GM18505 (cell line): ENCODE measurements around the gene BPTF.

Experiments
- ATAC-seq: cut with Tn5 transposase; IDR thresholded peaks from one replicate; pipeline ENCODE4 v1.9.1; 2021; ENCODE audit not compliant: unreplicated experiment
- POLR2A ChIP-seq: IDR thresholded peaks from 4 replicates; pipeline ENCODE4 v1.6.1; 2011; ENCODE audit warnings: borderline replicate concordance; ENCODE audit not compliant: insufficient read depth, insufficient read length; ENCODE audit errors: extremely low read depth

The BPTF gene

DNA sequence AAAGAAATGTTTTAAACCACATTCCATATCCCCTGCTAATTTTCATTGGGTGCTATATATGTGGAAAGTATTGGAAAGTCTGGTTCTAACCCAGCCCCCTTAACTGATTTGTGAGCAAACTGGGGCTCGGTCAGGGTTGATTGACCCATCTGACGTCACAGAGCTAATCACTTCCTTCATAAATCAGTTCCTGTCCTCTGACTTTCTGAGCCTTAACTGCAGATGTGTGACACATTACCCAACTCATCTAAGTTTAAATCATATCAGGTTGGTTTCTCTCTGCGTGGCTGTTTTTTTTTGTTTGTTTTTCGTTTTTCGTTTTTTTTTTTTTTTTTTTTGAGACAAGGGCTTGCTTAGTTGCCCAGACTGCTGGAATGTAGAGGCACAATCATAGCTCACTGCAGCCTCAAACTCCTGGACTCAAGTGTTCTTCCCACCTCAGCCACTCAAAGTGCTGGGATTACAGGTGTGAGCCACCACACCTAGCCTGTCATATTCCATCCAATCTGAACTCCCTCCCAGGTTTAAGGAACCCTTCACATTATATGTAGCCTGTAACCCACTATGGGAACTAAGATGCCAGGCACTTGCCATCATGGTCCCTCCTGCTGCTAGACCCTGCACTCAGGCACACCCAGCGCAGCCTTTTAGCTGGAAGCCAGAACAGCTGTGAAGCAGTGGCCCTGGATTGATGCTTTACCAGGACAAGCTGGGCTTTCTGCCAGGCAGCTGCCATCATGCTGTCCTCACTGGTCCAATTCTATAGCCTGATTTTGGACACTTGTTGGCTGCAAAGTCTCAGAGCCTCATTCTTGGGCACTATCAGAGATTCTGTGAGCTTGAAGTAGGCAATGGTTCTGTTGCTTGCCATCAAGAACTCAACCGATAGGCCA, 6.9 kb upstream of the BPTF start:
- peak; percentile 60 for ATAC-seq
- TF ChIP-seq POLR2A = no peak

DNA sequence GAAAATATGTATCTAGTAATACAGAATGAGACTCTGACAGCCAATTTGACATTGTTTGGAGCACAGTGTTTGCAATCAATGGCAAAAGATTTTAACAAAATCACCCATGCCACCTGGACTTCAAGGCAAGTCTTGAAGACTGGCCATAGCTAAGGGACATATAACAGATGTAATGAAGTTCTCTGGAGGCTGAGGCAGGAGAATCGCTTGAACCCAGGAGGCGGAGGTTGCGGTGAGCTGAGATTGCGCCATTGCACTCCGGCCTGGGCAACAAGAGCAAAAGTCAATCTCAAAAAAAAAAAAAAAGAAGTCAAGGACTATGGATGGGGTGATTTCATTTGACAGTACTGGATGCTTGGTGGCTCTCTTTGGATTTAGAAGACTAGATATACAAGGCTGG, 5.6 kb upstream of the BPTF start:
- no peak for ATAC-seq
- no peak for TF ChIP-seq POLR2A

DNA sequence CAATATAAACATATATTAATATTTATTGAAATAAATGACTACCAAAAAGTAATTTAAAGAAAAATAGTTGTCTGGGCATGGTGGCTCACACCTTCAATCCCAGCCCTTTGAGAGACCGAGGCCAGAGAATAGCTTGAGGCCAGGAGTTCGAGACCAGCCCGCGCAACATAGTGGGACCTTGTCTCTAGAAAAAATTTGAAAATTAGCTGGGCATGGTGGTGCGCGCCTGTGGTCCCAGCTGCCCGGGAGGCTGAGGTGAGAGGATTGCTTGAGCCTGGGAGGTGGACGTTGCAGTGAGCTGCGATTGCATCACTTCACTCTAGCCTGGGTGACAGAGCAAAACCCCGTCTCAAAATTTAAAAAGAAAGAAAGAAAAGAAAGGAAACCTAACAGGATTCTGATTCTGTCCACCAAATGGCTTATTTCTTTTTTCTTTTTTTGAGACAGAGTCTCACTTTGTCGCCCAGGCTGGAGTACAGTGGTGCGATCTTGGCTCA, 3.4 kb upstream of the BPTF start:
- no peak for ATAC-seq
- no peak for TF ChIP-seq POLR2A

DNA sequence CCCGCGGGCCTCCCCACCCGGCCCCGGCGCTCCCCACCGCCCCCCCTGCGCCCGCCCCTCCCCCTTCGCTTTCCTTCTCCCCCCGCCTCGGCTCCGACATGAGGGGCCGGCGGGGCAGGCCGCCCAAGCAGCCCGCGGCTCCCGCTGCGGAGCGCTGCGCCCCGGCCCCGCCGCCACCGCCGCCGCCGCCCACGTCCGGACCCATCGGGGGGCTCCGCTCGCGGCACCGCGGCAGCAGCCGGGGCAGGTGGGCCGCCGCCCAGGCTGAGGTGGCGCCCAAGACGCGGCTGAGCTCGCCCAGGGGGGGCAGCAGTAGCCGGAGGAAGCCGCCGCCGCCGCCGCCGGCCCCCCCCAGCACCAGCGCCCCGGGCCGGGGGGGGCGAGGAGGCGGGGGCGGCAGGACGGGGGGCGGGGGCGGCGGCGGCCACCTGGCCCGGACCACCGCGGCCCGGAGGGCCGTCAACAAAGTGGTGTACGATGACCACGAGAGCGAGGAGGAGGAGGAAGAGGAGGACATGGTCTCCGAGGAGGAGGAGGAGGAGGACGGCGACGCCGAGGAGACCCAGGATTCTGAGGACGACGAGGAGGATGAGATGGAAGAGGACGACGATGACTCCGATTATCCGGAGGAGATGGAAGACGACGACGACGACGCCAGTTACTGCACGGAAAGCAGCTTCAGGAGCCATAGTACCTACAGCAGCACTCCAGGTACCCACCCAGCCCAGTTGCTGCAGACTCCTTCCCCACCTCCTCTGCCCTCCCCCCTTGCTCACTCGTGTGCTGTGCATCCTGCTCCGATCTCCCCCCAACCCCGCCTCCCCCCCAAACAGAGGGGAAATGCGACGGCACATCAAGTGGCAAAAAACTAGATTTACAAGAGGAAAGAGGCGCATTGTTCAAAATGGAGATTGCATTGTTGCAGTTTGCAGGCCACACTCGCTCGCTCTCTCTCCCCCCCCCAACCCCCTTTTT, 611 bp downstream of the BPTF start:
- ATAC-seq = peak; percentile 34
- TF ChIP-seq POLR2A = peak; percentile 38

DNA sequence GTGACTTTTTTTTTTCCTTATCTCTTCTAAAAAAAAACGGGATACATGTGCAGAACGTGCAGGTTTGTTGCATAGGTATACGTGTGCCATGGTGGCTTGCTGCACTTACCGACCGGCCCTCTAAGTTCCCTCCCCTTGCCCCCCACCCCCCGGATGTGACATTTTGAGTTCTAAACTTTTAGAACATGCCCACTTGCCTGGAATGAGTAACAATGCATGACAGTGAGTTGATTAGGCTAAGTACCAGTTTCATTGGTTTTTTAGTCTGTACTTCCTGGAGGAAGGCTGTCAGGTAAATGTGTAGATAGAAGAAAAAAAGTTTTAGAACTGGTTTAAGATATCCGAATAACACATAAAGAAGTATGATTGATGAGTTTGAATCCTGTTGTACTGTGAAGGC, 4.0 kb downstream of the BPTF start:
- no peak for TF ChIP-seq POLR2A
- no peak for ATAC-seq

- TF ChIP-seq POLR2A = no peak
- ATAC-seq = no peak
Measured at GRCh38 chr17:67830440-67830839, 5.1 kb downstream of the BPTF start.

DNA sequence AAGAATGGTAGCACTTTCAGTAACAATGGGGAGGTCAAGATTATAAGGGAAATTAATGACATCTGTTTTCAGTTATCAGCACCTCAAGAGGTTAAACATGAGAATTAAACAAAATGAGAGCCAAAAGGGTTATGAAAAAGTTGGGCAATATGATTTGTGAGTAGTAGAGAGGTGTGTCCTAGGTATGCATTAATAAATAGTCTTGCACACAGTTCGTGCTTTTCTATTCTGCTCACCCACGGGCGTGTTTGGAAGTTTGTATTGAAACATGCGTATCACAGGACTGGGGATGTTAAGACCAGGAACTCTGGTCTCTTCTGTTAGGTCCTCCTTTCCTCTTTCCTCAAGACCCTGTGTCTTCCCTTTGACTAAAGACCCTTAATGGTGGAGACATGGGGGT, 6.0 kb downstream of the BPTF start:
- ATAC-seq = no peak
- TF ChIP-seq POLR2A = no peak

DNA sequence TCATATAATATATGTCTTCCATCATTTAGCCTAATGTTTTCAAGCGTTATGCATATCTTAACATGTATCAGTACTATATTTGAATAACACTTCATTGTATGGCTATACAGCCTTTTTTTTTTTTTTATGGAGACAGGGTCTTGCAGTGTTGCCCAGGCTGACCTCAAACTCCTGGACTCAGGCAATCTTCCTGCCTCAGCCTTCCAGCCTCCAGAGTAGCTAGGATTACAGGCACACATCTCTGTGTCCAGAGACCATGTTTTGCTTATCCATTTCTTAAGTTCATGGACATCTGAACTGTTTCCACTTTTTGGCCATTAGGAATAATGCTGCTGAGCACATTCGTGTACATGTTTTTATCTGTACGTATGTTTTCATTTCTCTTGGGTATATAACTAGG, 7.8 kb downstream of the BPTF start:
- ATAC-seq = no peak

GRCh38 chr17:67833946-67834631, 8.8 kb downstream of the BPTF start:
- no peak for TF ChIP-seq POLR2A
- no peak for ATAC-seq

More for the DNA sequence above, 7.8 kb downstream of the BPTF start:
- no peak for TF ChIP-seq POLR2A

DNA sequence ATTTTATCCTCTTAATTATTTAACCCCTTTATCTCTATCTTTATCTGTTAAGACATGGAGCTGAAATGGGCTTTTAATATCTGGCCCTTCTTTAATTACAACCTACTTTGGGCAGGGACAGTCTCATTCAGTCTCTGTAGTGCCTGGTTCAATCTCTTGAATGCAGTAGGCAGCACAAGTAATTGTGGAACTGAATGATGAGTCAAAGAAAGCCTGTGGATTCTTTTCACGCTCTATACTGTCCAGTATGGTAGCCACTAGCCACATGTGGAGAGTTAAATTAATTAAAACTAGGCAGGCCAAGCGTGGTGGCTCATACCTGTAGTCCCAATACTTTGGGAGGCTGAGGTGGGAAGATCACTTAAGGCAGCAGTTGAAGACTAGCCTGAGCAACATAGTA, 9.3 kb downstream of the BPTF start:
- ATAC-seq = no peak

DNA sequence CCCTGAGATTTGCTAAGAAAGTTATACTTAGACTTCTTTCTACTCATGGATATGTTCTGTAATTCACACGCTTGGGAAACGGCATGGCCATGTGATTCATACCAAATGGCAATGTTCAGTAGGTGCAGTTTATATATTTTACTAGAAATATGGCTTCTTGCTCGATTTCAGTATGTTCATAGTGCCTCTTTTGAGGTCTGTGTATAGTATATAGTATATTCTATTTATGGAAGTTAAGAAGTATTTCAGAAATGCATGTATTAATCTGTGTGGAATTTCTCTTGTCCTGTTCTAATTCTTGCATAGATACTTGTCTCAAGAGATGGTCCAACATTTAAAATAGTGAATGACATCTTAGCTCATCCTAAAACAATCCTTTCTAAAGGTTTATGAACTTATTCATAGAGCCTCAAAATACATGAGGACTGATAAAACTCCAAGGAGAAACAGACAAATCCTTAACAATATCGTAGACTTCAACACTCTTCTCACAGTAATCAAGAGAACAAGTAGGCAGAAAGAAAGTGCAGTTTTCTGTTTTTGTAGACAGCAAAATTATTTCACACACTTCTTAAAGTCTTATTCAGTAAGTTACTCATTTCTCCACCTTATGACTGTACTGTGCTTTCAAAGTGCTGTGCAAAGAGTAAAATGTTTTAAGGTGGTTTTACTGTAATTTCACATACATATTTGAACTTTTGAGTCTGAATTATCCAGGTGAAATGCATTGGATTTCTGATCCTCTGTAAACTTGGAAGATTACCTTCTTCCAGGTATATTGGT, 11.1 kb downstream of the BPTF start:
- TF ChIP-seq POLR2A = no peak
- no peak for ATAC-seq

More for the DNA sequence above, 9.3 kb downstream of the BPTF start:
- TF ChIP-seq POLR2A = no peak

DNA sequence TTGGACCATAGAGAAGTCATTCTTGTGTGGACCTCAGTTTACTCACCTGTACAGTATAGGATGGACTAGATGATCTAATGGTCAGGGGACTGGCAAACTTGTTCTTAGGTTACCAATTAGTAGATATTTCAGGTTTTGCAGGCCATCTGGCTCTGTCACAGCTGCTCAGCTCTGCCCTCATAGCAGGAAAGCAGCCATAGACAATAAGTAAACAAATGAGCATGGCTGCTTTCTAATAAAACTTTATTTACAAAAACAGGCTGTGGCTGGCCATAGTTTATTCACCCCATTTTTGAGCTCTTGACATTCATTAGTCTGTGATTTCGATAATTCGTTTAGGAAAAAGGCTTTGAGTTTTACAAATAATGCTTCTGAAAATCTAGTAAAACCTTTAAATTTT, 12.7 kb downstream of the BPTF start:
- no peak for ATAC-seq
- no peak for TF ChIP-seq POLR2A
